Measurements from ENCODE around the gene CDK6. TPM values are rescaled to one million over a fixed set of nuclear protein-coding genes. Genes with fewer than 3 reads are reported as not detected.
"Not testable (repeated sequence)": the region's sequence is repeated elsewhere in the genome, so short reads cannot be mapped to it uniquely, and the experiment has no call there.

Gene CDK6
- total RNA-seq (10 to 100 TPM; 22.6 to 37.8 (median 29.9) TPM), polyA plus RNA-seq (1 to 10 TPM in 2 of 3 donors, under 1 TPM in 1; 0.91 to 2.0 (median 1.8) TPM)
- long read RNA-seq, donor 1, full-length matches to known transcripts = 2 of 2 reads
- long read RNA-seq, donor 1, partial matches to known transcripts = 0 of 2 reads
- long read RNA-seq, donor 1, other reads (novel, unspliced or antisense) = 0 of 2 reads
- long read RNA-seq, donor 2, partial matches to known transcripts = 0 of 1 reads
- long read RNA-seq, donor 2, other reads (novel, unspliced or antisense) = 0 of 1 reads

GRCh38 chr7:92836489-92836999 is at the start of gene CDK6:
CDK6 (minus strand) TSS chr7:92836573; CDS start chr7:92833323, 3,250 bp downstream.
- Histone ChIP-seq H3K4me3 (peak within 1 kb of the TSS; percentile 67 to 95 (median 82)), H3K4me1 (peaks cover 7 to 44% (median 20%) of the 10 kb centered on the region in 6 donors), H3K36me3 (no peaks in the 10 kb centered on the region), H3K9me3 (no peaks in the 10 kb centered on the region), H3K27ac (peak within 1 kb of the TSS; percentile 78 to 91 (median 86)), H3K27me3 (replicated peaks in 1 of 7) (peaks cover 0 to 6% (median 0%) of the 10 kb centered on the region in 7 donors)
- intact Hi-C loops (cut with DNase I; ENCODE audit: low total_unique reads) = loop anchor here (10.0 kb wide), 2 partner anchors 142 to 212 kb away; no protein-coding TSS in a partner anchor
- WGBS, 5 donors = 0 to 1% (median 1%) methylated on average over 20 to 54 of the region's 54 CpGs
- peak; percentile 55 to 70 (median 69) for TF ChIP-seq POLR2AphosphoS5 (IDR thresholded peaks at IDR 0.05)
- no peak for TF ChIP-seq POLR2A (IDR thresholded peaks at IDR 0.05)
- DNase-seq = peak; percentile 92

- intact Hi-C loops (cut with DNase I; ENCODE audit: low total_unique reads) = not testable (repeated sequence)
Observed at GRCh38 chr7:92886039-92886438, 49.7 kb upstream of the CDK6 start.

DNA sequence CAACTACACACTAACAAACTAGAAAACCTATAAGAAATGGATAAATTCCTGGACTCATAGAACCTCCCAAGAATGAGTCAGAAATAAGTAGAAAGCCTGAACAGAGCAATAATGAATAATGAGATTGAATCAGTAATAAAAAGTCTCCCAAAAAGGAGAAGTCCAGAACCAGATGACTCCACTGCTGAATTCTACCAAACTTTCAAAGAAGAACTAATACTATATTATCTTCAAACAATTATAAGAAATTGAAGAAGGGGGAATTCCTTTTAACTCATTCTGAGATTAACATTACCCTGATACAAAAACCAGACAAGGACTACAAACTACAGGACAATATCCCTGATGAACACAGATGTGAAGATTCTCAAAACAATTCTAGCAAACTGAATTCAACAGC is 47.8 kb upstream of the CDK6 start:
- Histone ChIP-seq H3K4me1 (no peaks in the 10 kb centered on the region), H3K9me3 (peaks cover 0 to 44% (median 28%) of the 10 kb centered on the region in 8 donors), H3K4me3 (no peak overlapping the region), H3K36me3 (no peaks in the 10 kb centered on the region), H3K27ac (no peak overlapping the region), H3K27me3 (replicated peaks in 1 of 7) (no peaks in the 10 kb centered on the region)
- intact Hi-C loops (cut with DNase I; ENCODE audit: low total_unique reads) = no loop called here
- TF ChIP-seq POLR2A (IDR thresholded peaks at IDR 0.05) = no peak
- TF ChIP-seq POLR2AphosphoS5 (IDR thresholded peaks at IDR 0.05) = no peak
- TF ChIP-seq, protein P1, sequence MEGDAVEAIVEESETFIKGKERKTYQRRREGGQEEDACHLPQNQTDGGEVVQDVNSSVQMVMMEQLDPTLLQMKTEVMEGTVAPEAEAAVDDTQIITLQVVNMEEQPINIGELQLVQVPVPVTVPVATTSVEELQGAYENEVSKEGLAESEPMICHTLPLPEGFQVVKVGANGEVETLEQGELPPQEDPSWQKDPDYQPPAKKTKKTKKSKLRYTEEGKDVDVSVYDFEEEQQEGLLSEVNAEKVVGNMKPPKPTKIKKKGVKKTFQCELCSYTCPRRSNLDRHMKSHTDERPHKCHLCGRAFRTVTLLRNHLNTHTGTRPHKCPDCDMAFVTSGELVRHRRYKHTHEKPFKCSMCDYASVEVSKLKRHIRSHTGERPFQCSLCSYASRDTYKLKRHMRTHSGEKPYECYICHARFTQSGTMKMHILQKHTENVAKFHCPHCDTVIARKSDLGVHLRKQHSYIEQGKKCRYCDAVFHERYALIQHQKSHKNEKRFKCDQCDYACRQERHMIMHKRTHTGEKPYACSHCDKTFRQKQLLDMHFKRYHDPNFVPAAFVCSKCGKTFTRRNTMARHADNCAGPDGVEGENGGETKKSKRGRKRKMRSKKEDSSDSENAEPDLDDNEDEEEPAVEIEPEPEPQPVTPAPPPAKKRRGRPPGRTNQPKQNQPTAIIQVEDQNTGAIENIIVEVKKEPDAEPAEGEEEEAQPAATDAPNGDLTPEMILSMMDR (IDR thresholded peaks at IDR 0.05 in 8 of 11, conservative IDR thresholded peaks at IDR 0.05 in 3 of 11) = no peak
- DNase-seq = no peak

More at GRCh38 chr7:92886039-92886438, 49.7 kb upstream of the CDK6 start:
- 86 to 92% (median 86%) methylated on average over 2 of the region's 2 CpGs for WGBS, 5 donors
- H3K27me3 ChIP-seq (replicated peaks in 1 of 7); H3K4me1 ChIP-seq; H3K36me3 ChIP-seq; H3K27ac ChIP-seq; H3K4me3 ChIP-seq; DNase-seq: not testable (repeated sequence)
- H3K9me3 ChIP-seq = peaks cover 0 to 44% (median 28%) of the 10 kb centered on the region in 8 donors

GRCh38 chr7:92882760-92883159 is 46.4 kb upstream of the CDK6 start:
- no peaks in the 10 kb centered on the region for H3K4me1 ChIP-seq
- no peaks in the 10 kb centered on the region for H3K27me3 ChIP-seq (replicated peaks in 1 of 7)
- no peak overlapping the region for H3K27ac ChIP-seq
- no peak for DNase-seq
- 89 to 98% (median 97%) methylated on average over 1 of the region's 1 CpG for WGBS, 5 donors
- peaks cover 0 to 39% (median 27%) of the 10 kb centered on the region in 8 donors for H3K9me3 ChIP-seq
- intact Hi-C loops (cut with DNase I; ENCODE audit: low total_unique reads) = no loop called here
- TF ChIP-seq POLR2A (IDR thresholded peaks at IDR 0.05) (no peak), POLR2AphosphoS5 (IDR thresholded peaks at IDR 0.05) (no peak)
- TF ChIP-seq, protein P1 (IDR thresholded peaks at IDR 0.05 in 8 of 11, conservative IDR thresholded peaks at IDR 0.05 in 3 of 11) = no peak
- no peaks in the 10 kb centered on the region for H3K36me3 ChIP-seq
- H3K4me3 ChIP-seq = no peak overlapping the region

DNA sequence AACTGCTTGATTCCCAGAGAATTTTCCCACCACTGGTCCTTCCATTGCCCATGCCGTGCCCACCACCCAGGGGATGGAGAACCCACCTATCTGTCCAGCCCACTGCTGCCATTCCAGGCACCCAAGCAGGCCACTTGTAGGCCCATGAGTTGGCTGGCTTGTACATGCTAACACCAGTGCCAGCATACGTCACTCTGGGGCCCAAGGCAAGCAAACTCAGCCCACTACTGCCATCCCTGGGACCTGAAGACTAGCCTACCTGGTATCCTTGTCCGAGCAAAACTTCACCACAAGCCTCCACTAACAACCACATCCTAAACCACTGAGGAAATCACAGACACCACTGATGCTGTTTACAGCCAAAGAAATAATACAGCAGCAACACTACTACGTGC is 44.7 kb upstream of the CDK6 start:
- Histone ChIP-seq H3K27ac (no peak overlapping the region), H3K36me3 (no peaks in the 10 kb centered on the region), H3K4me1 (no peaks in the 10 kb centered on the region), H3K9me3 (peaks cover 0 to 24% (median 18%) of the 10 kb centered on the region in 8 donors), H3K27me3 (replicated peaks in 1 of 7) (no peaks in the 10 kb centered on the region), H3K4me3 (no peak overlapping the region)
- TF ChIP-seq POLR2A (IDR thresholded peaks at IDR 0.05) (no peak), POLR2AphosphoS5 (IDR thresholded peaks at IDR 0.05) (no peak)
- TF ChIP-seq, protein P1 (IDR thresholded peaks at IDR 0.05 in 8 of 11, conservative IDR thresholded peaks at IDR 0.05 in 3 of 11) = no peak
- intact Hi-C loops (cut with DNase I; ENCODE audit: low total_unique reads) = no loop called here
- 75 to 82% (median 78%) methylated on average over 4 of the region's 4 CpGs for WGBS, 5 donors
- no peak for DNase-seq

Data from spleen (tissue), 13 donors.